Measurements from ENCODE around the gene GTF3C4.

GTF3C4 gene

DNA sequence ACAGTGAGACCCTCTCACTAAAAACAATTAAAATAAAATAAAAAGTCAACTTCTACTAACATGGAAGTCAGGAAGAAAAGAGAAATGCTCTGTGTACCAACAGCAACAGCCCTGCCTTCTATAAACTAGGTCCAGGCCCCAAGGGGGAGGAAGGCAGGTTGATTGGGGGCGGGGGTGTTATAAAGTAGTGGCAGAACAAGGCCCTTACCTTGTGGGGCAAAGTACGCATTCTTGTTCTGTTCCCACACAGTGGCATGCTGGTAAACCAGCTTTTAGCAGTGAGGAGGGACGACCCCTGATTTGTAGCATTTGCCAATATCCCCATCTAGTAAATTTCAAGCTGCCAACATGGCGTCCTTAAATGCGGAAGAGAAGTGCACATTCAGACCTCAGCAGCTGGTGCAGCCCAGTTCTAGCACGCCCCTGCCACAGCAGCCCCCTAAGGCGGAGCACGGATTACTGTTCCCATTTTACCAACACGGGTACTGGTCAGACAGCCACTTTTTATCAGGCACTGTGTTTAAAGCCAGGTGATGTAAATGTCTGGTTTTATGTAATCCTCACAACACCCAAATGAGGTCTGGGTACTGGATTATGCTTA is 69.5 kb downstream of the GTF3C4 start:
- no peak for DNase-seq

GRCh38 chr9:132740526-132741309 is 70.5 kb downstream of the GTF3C4 start:
- DNase-seq, result no peak

GRCh38 chr9:132742821-132743311 is 72.6 kb downstream of the GTF3C4 start:
- no peak for DNase-seq

DNA sequence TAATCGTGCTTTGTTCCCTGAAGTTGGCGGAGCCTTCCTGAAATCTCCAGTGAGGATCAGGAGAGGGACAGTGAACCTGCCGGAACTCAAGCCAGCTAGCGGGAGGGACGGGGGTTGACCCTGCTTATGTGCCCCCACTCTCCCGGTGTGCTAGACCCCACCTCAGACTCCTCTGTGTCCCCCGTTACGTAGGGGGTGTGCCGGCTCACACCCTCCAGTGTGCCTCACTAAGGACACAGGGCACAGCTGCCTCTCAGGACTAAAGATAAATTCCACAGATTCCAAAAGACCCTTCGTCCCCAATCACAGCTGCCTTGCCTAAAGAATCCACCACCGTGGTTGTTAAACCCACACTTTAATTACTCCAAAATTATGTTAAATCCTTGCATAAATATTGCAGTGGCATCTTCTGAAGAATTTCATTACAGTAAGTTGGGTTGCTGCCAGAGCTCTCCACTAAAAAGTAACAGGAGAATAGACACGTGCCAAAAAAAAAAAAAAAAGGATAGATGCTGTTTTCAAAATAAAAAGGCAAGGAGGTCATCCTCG is 73.7 kb downstream of the GTF3C4 start:
- no peak for DNase-seq
